GM21447 (cell line): Measurements from ENCODE around the gene HYAL4.
"Not testable (repeated sequence)": the region's sequence is repeated elsewhere in the genome, so short reads cannot be mapped to it uniquely, and the experiment has no call there.

Experiments
- ATAC-seq: cut with Tn5 transposase; IDR thresholded peaks from one replicate; pipeline ENCODE4 v1.9.1; 2021; ENCODE audit not compliant: unreplicated experiment

Gene HYAL4

GRCh38 chr7:123846217-123846891 lies 1.4 kb downstream of the HYAL4 start:
- ATAC-seq = no peak

GRCh38 chr7:123847868-123848267 lies 2.9 kb downstream of the HYAL4 start:
- no peak for ATAC-seq

- no peak for ATAC-seq
Observed at GRCh38 chr7:123849855-123850254, 4.9 kb downstream of the HYAL4 start.

GRCh38 chr7:123851404-123851803 lies 6.4 kb downstream of the HYAL4 start:
- not testable (repeated sequence) for ATAC-seq

GRCh38 chr7:123854291-123854690 lies 9.3 kb downstream of the HYAL4 start:
- ATAC-seq = not testable (repeated sequence)

- not testable (repeated sequence) for ATAC-seq
Observed at GRCh38 chr7:123856428-123856827, 11.5 kb downstream of the HYAL4 start.

- no peak for ATAC-seq
Observed at GRCh38 chr7:123860848-123861247, 15.9 kb downstream of the HYAL4 start.

GRCh38 chr7:123862775-123863174 lies 17.8 kb downstream of the HYAL4 start:
- ATAC-seq = no peak

- ATAC-seq = no peak
Observed at GRCh38 chr7:123863461-123863860, 18.5 kb downstream of the HYAL4 start.

GRCh38 chr7:123864012-123864411 lies 19.0 kb downstream of the HYAL4 start:
- ATAC-seq = no peak

GRCh38 chr7:123864436-123864835 lies 19.5 kb downstream of the HYAL4 start:
- ATAC-seq = no peak

- no peak for ATAC-seq
Observed at GRCh38 chr7:123864966-123865365, 20.0 kb downstream of the HYAL4 start.

- ATAC-seq = peak; percentile 95
Observed at GRCh38 chr7:123865517-123866117, 20.6 kb downstream of the HYAL4 start.

GRCh38 chr7:123867225-123867624 lies 22.3 kb downstream of the HYAL4 start:
- ATAC-seq = no peak

- ATAC-seq = peak; percentile 72
Observed at GRCh38 chr7:123871998-123872867, 27.3 kb downstream of the HYAL4 start.

GRCh38 chr7:123872908-123873307 lies 27.9 kb downstream of the HYAL4 start:
- ATAC-seq = no peak

GRCh38 chr7:123876557-123877256 lies 31.7 kb downstream of the HYAL4 start:
- no peak for ATAC-seq

- ATAC-seq = no peak
Observed at GRCh38 chr7:123879628-123880027, 34.7 kb downstream of the HYAL4 start.

- no peak for ATAC-seq
Observed at GRCh38 chr7:123881300-123881699, 36.3 kb downstream of the HYAL4 start.

GRCh38 chr7:123883154-123883553 lies 38.2 kb downstream of the HYAL4 start:
- no peak for ATAC-seq

GRCh38 chr7:123888192-123888591 lies 43.2 kb downstream of the HYAL4 start:
- ATAC-seq = no peak
